Measurements from ENCODE around the gene CSGALNACT2.

GRCh38 chr10:43155221-43155620, 17.0 kb downstream of the CSGALNACT2 start:
- TF ChIP-seq CTCF (IDR thresholded peaks at IDR 0.05) (no peak), POLR2A (IDR thresholded peaks at IDR 0.05) (no peak)

All from adrenal gland (tissue), 5 donors.